Prostate gland (tissue), 2 donors: ENCODE data around the gene CLCF1.

Source experiments
- CTCF ChIP-seq, 4 experiments: fragments of 200-600 bp in 2 of 4; fragments of 450-650 bp in 2 of 4; sonication (generic) in 2 of 4; IDR thresholded peaks; 1 replicate in 3 of 4; 2 replicates in 1 of 4; pipeline ENCODE4 v1.5.1; 2016 to 2019; ENCODE audit warnings: antibody characterized with exemption in 4 of 4, mild to moderate bottlenecking in 2 of 4, moderate library complexity in 2 of 4
- POLR2AphosphoS5 ChIP-seq: sonication (generic); formaldehyde crosslinking; IDR thresholded peaks from one replicate; pipeline ENCODE4 v1.6.1; 2017; ENCODE audit warnings: antibody characterized with exemption

- TF ChIP-seq CTCF (IDR thresholded peaks at IDR 0.05) = no peak
- no peak for TF ChIP-seq POLR2AphosphoS5
These were observed 8.3 kb downstream of the CLCF1 start for GRCh38 chr11:67364783-67365722.
